ENCODE results near the gene GCNA. TPM values are rescaled to one million over a fixed set of nuclear protein-coding genes. Genes with fewer than 3 reads are reported as not detected.

Gene GCNA
- total RNA-seq, 1 donor from 2014 or later = 0.96 TPM

DNA sequence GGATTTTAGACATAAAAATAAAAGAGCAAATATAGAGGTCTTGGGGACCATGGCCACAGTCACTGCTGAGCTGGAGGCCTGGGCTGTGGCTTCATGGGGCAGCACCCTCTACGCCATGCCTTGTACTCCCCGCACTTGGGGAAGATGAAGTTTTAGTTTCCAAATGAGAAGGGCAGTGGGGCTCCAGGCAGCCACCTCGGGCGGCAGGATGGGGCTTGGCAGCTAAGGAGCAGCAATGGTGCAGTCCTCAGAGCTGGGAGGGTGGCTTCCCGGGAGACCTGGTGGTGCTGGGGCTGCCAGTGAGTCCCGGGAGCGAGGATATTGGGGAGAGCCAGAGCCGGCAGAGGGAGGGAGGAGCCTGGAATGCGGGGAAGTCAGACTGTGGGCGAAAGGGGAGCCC is 37.7 kb downstream of the GCNA start:
- no peak for DNase-seq (ENCODE audit: low spot score)

GRCh38 chrX:71616672-71617529 is 38.7 kb downstream of the GCNA start:
- no peak for DNase-seq (ENCODE audit: low spot score)

DNA sequence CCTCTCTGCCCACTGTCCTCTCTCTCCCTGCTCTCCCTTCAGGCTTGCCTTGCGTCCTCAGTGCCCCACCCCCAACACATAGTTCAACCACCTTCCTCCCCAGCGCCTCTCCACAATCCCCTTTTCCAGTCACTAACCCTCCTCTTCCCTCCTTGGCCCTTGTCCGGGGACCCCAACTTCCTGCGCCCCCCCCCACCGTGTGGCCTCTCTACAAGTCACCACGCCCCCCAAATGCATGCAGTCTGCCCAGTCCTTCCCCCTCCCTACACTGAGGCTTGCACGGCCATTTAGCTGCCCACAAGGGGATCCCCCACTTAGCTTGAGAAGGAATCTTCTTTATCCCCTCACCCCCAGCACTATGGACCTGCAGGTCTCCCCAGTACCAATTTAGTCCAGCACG is 39.5 kb downstream of the GCNA start:
- no peak for DNase-seq (ENCODE audit: low spot score)

DNA sequence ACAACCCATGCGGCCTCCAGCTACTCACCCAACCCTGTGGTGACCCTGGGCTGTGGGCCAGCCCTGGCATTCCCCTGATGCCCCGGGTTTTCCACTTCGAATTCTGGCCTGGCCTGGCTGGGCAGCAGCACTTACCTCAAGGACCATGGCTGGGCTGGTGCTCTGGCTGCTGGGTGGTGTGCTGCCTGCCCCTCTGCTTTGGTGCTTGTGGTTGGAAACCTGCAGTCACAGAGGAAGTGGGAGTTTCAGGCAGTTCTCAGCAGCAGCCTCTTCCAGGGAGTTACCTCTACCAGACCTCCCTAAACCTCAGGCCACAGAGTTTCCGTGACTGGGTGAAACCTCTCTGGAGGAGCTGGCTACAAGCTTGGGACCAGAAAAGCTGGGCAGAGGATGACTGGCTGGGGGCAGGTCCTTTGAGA is 40.1 kb downstream of the GCNA start, which contains the start of gene CXCR3:
CXCR3 (minus strand) TSS at position 209 of the 419 bp plus-strand sequence; CDS start at position 147, 62 bp downstream.
- DNase-seq (ENCODE audit: low spot score) = no peak

DNA sequence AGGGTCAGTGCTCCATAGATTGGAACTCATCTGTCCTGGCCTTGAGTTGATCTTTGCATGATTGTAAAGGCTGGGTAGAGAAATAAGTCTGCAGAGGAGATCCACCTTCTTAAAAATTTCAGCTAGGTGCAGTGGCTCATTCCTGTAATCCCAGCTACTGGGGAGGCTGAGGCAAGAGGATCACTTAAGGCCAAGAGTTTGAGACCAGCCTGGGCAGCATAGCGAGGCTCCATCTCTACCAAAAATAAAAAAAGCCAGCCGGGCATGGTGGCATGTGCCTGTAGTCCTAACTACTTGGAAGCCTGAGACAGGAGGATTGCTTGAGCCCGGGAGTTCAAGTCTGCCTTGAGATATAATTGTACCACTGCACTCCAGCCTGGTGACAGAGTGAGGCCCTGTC is 40.5 kb downstream of the GCNA start:
- DNase-seq (ENCODE audit: low spot score) = no peak

DNA sequence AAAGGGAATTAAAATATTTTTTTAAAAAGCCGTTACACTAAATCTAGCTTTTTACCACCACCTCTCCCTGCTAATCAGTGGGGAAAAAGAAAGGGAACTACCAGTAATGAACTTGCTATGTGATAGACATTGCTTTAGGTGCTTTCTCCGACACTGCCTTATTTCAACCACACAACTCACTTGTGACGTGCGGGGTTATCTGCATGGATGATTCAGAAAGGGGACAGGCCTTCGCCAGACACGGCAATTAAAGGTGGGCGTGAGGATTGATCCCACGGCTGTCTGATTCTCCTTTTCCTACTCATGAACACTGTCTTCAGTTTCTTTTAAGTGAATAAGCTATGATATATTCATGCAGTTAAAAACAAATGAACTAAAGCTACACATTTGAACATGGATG is 41.0 kb downstream of the GCNA start:
- no peak for DNase-seq (ENCODE audit: low spot score)

DNA sequence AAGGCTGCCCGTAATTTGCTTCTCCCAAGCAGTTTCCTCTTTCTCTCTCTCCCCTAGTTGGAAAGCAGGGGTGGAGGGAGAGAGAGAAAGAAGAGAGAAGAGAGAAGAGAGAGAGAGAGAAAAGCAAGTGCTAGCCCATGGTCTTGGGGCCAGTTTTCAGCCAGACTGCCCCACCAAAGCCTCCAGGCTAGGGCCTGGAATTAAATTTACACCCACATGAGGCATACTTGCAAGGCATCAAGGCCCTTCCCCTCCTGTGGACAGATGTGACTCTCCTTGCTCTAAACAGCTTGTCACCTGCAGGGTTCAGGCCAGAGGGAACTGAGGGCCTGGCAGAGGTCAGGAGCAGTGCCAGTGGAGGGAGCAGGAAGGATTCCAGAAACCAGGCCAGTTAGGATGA is 41.7 kb downstream of the GCNA start:
- DNase-seq (ENCODE audit: low spot score) = no peak

- no peak for DNase-seq (ENCODE audit: low spot score)
Observed at GRCh38 chrX:71621603-71622002, 43.4 kb downstream of the GCNA start.

- no peak for DNase-seq (ENCODE audit: low spot score)
Observed at GRCh38 chrX:71622032-71622575, 43.9 kb downstream of the GCNA start.

DNA sequence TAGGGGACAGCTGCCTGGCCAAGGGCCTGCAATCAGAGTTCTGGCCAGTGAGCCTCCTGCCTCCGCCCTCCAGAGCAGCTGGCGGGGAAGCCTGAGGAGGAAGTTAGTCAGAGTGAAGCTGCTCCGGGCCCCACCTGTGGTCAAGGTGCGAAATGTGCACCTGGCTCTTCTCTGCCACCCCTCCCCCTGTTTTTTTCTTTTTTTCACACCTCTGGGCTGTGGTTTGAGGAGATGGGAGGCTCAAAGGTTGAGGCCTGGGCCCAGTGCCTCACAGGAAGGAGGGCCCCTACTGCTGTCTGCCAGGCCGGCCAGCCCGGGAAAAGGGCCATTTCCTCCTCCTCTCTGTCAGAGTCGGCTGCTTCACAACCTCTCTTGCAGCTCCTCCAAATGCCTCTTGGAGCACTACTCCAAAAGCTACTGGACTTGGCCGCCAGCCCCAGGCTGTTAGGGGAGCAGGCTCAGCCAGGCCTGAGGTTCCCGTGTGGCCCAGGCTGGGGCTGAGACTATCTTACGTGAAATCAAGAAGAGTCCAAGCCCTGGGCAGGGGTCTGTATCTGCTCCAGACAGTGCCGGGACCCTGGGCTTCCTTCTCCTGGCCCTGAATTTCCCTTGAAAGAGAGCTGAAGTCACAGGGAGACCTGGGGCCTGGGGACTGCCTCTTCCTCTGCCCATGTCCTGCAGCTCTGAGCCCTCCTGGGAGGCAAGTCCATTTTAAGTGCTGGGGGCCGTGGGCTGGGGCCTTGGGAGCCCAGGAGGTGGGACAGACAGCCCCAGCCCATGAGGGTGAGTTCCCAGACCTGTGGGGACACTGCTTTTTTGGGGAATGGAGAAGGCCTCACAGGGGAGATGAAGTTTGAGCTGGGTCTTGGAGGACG is 44.6 kb downstream of the GCNA start:
- peak; percentile 82 for DNase-seq (ENCODE audit: low spot score)

DNA sequence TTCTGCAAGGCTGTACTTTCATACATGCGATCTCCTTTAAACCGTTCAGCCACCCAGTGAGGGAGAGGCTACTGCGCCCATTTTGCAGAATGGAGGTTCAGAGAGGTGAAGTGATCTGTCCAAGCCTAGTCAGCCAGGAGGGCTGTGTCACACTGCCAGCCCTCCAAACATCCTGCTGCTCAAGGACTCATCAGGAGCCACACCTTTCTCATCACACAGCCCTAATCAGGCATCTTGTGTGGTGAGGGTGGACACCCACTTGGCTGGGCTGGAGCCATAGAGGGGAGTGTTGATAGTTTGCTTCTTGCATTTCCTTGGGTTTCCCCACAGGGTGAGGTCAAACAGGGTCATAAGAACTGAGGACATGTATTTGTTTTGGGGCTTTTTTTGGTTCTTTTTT is 45.5 kb downstream of the GCNA start:
- no peak for DNase-seq (ENCODE audit: low spot score)

- no peak for DNase-seq (ENCODE audit: low spot score)
Observed at GRCh38 chrX:71625471-71625870, 47.2 kb downstream of the GCNA start.

- DNase-seq (ENCODE audit: low spot score) = no peak
Observed at GRCh38 chrX:71626576-71626975, 48.3 kb downstream of the GCNA start.

DNA sequence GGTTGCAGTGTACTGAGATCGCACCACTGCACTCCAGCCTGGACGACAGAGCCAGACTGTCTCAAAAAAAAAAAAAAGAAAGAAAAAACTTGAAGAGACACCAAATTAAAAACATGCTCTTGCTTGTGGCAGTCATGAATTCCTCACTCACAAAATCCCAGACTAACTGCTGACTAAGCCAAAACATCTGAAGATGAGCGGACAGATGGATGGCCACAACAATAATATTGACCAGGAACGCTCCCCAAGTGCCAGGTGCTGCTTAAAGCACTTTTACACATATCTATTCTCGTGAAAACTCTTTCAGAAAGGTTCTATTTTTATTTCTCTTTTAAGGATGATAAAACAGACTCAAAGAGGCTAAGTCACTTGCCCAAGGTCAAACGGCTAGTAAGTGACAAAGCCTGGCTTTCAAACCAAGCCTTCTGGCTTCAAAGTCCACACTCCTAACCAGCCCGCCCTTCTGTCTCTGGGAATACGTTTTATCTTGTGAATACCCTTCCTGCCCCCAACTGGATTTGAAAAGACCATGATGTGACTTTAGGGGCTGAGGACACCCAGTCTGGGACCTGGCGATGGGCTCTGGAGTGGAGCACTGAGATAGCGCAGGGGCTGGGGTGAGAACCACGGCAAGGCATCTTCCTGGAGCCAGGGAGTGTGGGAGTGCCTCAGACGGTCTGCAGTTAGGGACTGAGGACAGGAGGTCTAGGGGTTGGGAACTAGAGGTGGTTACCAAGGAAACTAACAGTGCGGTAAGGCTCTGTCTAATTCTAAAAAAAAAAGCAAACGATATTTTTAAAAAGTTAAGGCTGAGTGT is 49.6 kb downstream of the GCNA start:
- DNase-seq (ENCODE audit: low spot score) = no peak

DNA sequence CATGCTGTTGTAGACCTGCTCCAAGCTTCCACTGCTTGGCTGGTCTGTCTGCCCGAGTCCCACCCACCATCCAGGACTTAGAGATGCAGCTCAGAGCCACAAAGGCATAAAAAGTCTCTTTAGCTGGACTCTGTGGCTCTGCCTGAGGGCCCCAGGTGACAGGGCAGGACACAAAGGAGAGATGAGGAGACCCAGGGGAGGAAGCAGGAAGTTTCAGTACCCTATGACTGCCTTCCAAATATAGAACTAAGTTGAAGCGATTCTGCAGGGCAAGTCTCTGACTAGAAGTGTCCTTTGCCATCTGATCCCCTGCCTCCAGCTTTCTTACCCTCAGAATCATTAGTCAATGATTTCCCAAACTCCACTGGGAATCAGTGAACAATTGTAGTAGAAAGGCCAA is 51.2 kb downstream of the GCNA start:
- DNase-seq (ENCODE audit: low spot score) = no peak

GRCh38 chrX:71632923-71633657 is 54.9 kb downstream of the GCNA start:
- no peak for DNase-seq (ENCODE audit: low spot score)

DNA sequence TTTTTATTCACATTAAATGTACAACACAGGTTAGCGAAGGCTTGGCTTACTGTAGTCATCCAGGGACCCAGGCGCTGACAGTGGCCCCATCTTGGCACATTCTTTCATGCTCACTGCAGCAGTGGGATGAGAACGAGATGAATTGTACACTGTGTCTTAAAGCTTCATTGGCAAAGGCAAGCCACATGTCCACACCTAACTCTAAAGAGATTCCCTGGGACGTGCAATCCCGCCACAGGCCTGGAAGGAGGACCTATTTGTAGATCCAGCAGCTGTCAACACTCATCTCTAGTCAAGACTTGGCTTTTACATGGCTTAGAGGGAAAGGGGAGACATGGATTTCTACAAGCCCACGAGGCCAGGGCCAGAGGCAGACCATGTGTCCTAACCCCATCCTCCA is 56.1 kb downstream of the GCNA start:
- DNase-seq (ENCODE audit: low spot score) = no peak

GRCh38 chrX:71636438-71637252 is 58.4 kb downstream of the GCNA start:
- no peak for DNase-seq (ENCODE audit: low spot score)

DNA sequence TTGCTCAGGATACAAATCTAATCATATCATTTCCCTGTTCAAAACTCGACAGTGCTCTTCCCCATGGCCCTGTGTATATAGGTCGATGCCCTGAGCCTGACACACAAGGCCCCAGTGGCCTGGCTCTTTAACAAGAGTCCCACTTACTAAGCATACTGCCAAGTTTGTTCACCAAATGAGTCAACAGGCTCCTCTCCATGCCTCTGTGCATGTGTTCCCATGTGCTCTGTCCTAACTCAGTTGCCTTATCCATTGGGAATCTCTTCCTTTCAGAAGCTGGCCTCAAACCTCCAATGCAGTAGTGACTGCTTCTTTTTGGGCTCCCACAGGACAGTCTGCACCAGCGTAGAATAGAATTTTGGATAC is 59.0 kb downstream of the GCNA start:
- DNase-seq (ENCODE audit: low spot score) = no peak

- peak; percentile 41 for DNase-seq (ENCODE audit: low spot score)
Observed at GRCh38 chrX:71637848-71638247, 59.6 kb downstream of the GCNA start.
